Erythroblast (primary cell): Measurements from ENCODE around the gene ST7.

Experiments
- GATA1 ChIP-seq: IDR thresholded peaks from 2 replicates; pipeline ENCODE4 v1.6.1; 2011; ENCODE audit warnings: low read depth, mild to moderate bottlenecking, control low read depth, low read length, moderate library complexity
- POLR2A ChIP-seq: IDR thresholded peaks from 2 replicates; pipeline ENCODE4 v1.6.1; 2011; ENCODE audit warnings: mild to moderate bottlenecking, low read length

- no peak for TF ChIP-seq GATA1
- TF ChIP-seq POLR2A: no peak
These were observed 209.8 kb downstream of the ST7 start for GRCh38 chr7:117163101-117163500.
